ENCODE data around the gene BICRA. TPM values are rescaled to one million over a fixed set of nuclear protein-coding genes. Genes with fewer than 3 reads are reported as not detected.

BICRA gene
- total and polyA plus RNA-seq, 2 of the 4 experiments (the other 2 are of a cell fraction), result 1.8 to 3.5 TPM

DNA sequence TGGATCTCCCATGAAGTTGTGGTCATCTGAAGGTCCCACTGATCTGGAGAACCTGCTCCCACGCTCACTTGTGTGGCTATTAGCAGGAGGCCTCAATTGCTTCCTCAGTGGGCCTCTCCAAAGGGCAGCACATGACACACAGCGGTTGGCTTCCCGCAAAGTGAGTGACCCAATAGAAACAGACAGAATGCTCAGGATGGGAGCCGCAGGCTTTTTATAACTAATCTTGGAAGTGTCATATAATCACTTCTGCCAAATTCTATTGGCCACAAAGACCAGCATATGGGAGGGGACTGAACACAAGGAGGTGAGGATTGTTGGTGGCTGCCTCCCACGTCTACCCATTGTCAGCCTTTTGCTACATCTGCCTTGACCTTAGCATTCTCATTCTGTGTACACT, 82.2 kb downstream of the BICRA start:
- no peak overlapping the region for H3K27ac ChIP-seq (ENCODE audit: insufficient read depth, low read length)
- no peak overlapping the region for H2BK20ac ChIP-seq (ENCODE audit: low read depth, low read length)
- ATAC-seq (ENCODE audit: low read depth), result no peak
- no peak overlapping the region for H2AK9ac ChIP-seq (replicated peaks; ENCODE audit: low read depth, low read length, poor library complexity)
- H3K4me1 ChIP-seq (ENCODE audit: control insufficient read depth, insufficient read depth, low read length), result no peaks in the 10 kb centered on the region
- no peak overlapping the region for H3K18ac ChIP-seq (ENCODE audit: low read depth, low read length)
- H4K5ac ChIP-seq (ENCODE audit: low read depth, low read length), result no peak overlapping the region
- H3K9me3 ChIP-seq (ENCODE audit: control insufficient read depth, insufficient read depth, low read length), result no peaks in the 10 kb centered on the region
- ChIA-PET POLR2A (ENCODE audit: unreplicated experiment) (no interaction called here), CTCF (interaction anchor here (1.0 kb wide), 1 partner anchor 15 kb away, joined by 3 read pairs; no protein-coding TSS in a partner anchor)
- peaks cover 25% of the 10 kb centered on the region for H3K36me3 ChIP-seq (ENCODE audit: control insufficient read depth, insufficient read depth, low read length)
- BruUV-seq (replicated peaks), result no TSS peak
- H2AK5ac ChIP-seq (ENCODE audit: low read depth, low read length), result no peak overlapping the region
- H2BK5ac ChIP-seq (ENCODE audit: low read depth, low read length, poor library complexity, severe bottlenecking), result no peak overlapping the region
- dilution Hi-C loops (cut with HindIII; ENCODE audit: low sequenced_read_pairs, unreplicated experiment) (no loop called here), intact Hi-C loops (cut with micrococcal nuclease) (no loop called here), in situ Hi-C loops (cut with MboI; ENCODE audit: low sequenced_read_pairs) (no loop called here)
- DNase-seq, result no peak
- no peak for TF ChIP-seq RCOR1 (IDR thresholded peaks at IDR 0.05; ENCODE audit: insufficient replicate concordance, low read length)
- no peak for TF ChIP-seq CHD1 (IDR thresholded peaks at IDR 0.05; ENCODE audit: low read depth, low read length)
- TF ChIP-seq CEBPB (IDR thresholded peaks at IDR 0.05; ENCODE audit: low read depth, low read length), result no peak
- peaks cover 18 to 44% of the 10 kb centered on the region in 2 experiments for H3K79me1 ChIP-seq (ENCODE audit: low read depth in 1 of 2, low read length in 2 of 2)
- H3K14ac ChIP-seq (replicated peaks; ENCODE audit: low read depth, low read length), result no peak overlapping the region
- H3K56ac ChIP-seq (ENCODE audit: extremely low read depth, insufficient read depth, low read length), result no peak overlapping the region
- no peak overlapping the region for H3K23ac ChIP-seq (ENCODE audit: low read depth, low read length)
- H3K4me2 ChIP-seq (ENCODE audit: low read depth, low read length), result no peak overlapping the region
- no peak overlapping the region for H4K91ac ChIP-seq (ENCODE audit: insufficient read depth, low read depth, low read length)
- no peaks in the 10 kb centered on the region for H3K27me3 ChIP-seq (ENCODE audit: control insufficient read depth, insufficient read depth, low read length)
- H2BK15ac ChIP-seq (ENCODE audit: low read depth, low read length), result no peak overlapping the region
- H4K20me1 ChIP-seq (ENCODE audit: insufficient read depth, low read length), result peaks cover 18% of the 10 kb centered on the region
- peaks cover 5% of the 10 kb centered on the region; the same call in 1 of the 2 replicates for H3K9me1 ChIP-seq (ENCODE audit: insufficient read depth, low read length)
- WGBS, 2 experiments (ENCODE audit: extremely low coverage in 2 of 2, insufficient read length in 1 of 2), result no CpG with 5 or more reads among the region's 5 CpGs
- no peak overlapping the region for H4K8ac ChIP-seq (ENCODE audit: low read depth in 2 of 2, low read length in 2 of 2)
- no peak overlapping the region for H3K4me3 ChIP-seq (ENCODE audit: insufficient read depth, low read depth, low read length)
- H3K4ac ChIP-seq (ENCODE audit: low read depth, low read length), result no peak overlapping the region
- H3K9ac ChIP-seq (ENCODE audit: low read depth, low read length), result no peak overlapping the region
- H2AFZ ChIP-seq (replicated peaks; ENCODE audit: low read length, poor library complexity), result no peak overlapping the region
- no peak overlapping the region for H2BK120ac ChIP-seq (ENCODE audit: low read depth, low read length)
